Measurements from ENCODE around the gene NRP1. TPM values are rescaled to one million over a fixed set of nuclear protein-coding genes. Genes with fewer than 3 reads are reported as not detected.

The NRP1 gene
- polyA plus RNA-seq, 1 experiment = 218 TPM

- Histone ChIP-seq H3K27me3 (ENCODE audit: control insufficient read depth, insufficient read depth, low read length) (no peaks in the 10 kb centered on the region), H3K27ac (ENCODE audit: low read depth, low read length) (no peak overlapping the region), H3K9me3 (ENCODE audit: control insufficient read depth, insufficient read depth, low read length) (no peaks in the 10 kb centered on the region), H3K4me3 (ENCODE audit: low read depth, low read length) (no peak overlapping the region)
- no peak for DNase-seq (ENCODE audit: low read depth, low spot score)
- CTCF ChIA-PET = no interaction called here
- POLR2A ChIA-PET = no interaction called here
- no peak for TF ChIP-seq CTCF (IDR thresholded peaks at IDR 0.05; ENCODE audit: low read depth, low read length)
These were observed 87.1 kb downstream of the NRP1 start for GRCh38 chr10:33247221-33247922.

- no peak overlapping the region for H3K27ac ChIP-seq (ENCODE audit: low read depth, low read length)
- ChIA-PET POLR2A (no interaction called here), CTCF (interaction anchor here (0.6 kb wide), 2 partner anchors 32 to 52 kb away, joined by 3 read pairs; no protein-coding TSS in a partner anchor)
- H3K27me3 ChIP-seq (ENCODE audit: control insufficient read depth, insufficient read depth, low read length) = no peaks in the 10 kb centered on the region
- no peak for DNase-seq (ENCODE audit: low read depth, low spot score)
- no peak overlapping the region for H3K4me3 ChIP-seq (ENCODE audit: low read depth, low read length)
- TF ChIP-seq CTCF (IDR thresholded peaks at IDR 0.05; ENCODE audit: low read depth, low read length) = no peak
- H3K9me3 ChIP-seq (ENCODE audit: control insufficient read depth, insufficient read depth, low read length) = no peaks in the 10 kb centered on the region
These were observed 89.1 kb downstream of the NRP1 start for GRCh38 chr10:33245343-33245742.

GRCh38 chr10:33244354-33244967 lies 90.0 kb downstream of the NRP1 start:
- no peak for TF ChIP-seq CTCF (IDR thresholded peaks at IDR 0.05; ENCODE audit: low read depth, low read length)
- Histone ChIP-seq H3K4me3 (ENCODE audit: low read depth, low read length) (no peak overlapping the region), H3K27me3 (ENCODE audit: control insufficient read depth, insufficient read depth, low read length) (no peaks in the 10 kb centered on the region), H3K9me3 (ENCODE audit: control insufficient read depth, insufficient read depth, low read length) (no peaks in the 10 kb centered on the region), H3K27ac (ENCODE audit: low read depth, low read length) (no peak overlapping the region)
- CTCF ChIA-PET = interaction anchor here (0.6 kb wide), 1 partner anchor 51 kb away, joined by 3 read pairs; no protein-coding TSS in a partner anchor
- DNase-seq (ENCODE audit: low read depth, low spot score) = no peak
- POLR2A ChIA-PET = no interaction called here

- Histone ChIP-seq H3K27ac (ENCODE audit: low read depth, low read length) (no peak overlapping the region), H3K4me3 (ENCODE audit: low read depth, low read length) (no peak overlapping the region), H3K27me3 (ENCODE audit: control insufficient read depth, insufficient read depth, low read length) (no peaks in the 10 kb centered on the region), H3K9me3 (ENCODE audit: control insufficient read depth, insufficient read depth, low read length) (no peaks in the 10 kb centered on the region)
- POLR2A ChIA-PET = no interaction called here
- CTCF ChIA-PET = no interaction called here
- no peak for TF ChIP-seq CTCF (IDR thresholded peaks at IDR 0.05; ENCODE audit: low read depth, low read length)
- no peak for DNase-seq (ENCODE audit: low read depth, low spot score)
These were observed 90.8 kb downstream of the NRP1 start for GRCh38 chr10:33243703-33244102.

GRCh38 chr10:33242931-33243330 lies 91.5 kb downstream of the NRP1 start:
- Histone ChIP-seq H3K4me3 (ENCODE audit: low read depth, low read length) (no peak overlapping the region), H3K27me3 (ENCODE audit: control insufficient read depth, insufficient read depth, low read length) (no peaks in the 10 kb centered on the region), H3K27ac (ENCODE audit: low read depth, low read length) (no peak overlapping the region), H3K9me3 (ENCODE audit: control insufficient read depth, insufficient read depth, low read length) (no peaks in the 10 kb centered on the region)
- no peak for TF ChIP-seq CTCF (IDR thresholded peaks at IDR 0.05; ENCODE audit: low read depth, low read length)
- CTCF ChIA-PET = no interaction called here
- POLR2A ChIA-PET = no interaction called here
- no peak for DNase-seq (ENCODE audit: low read depth, low spot score)

All from AG04450 (cell line).